HG03565 (cell line): ENCODE results near the gene MGA.

ENCODE experiments used
- ATAC-seq: cut with Tn5 transposase; IDR thresholded peaks from one replicate; pipeline ENCODE4 v1.9.1; 2021; ENCODE audit warnings: mild to moderate bottlenecking, moderate library complexity; ENCODE audit not compliant: unreplicated experiment

MGA gene

DNA sequence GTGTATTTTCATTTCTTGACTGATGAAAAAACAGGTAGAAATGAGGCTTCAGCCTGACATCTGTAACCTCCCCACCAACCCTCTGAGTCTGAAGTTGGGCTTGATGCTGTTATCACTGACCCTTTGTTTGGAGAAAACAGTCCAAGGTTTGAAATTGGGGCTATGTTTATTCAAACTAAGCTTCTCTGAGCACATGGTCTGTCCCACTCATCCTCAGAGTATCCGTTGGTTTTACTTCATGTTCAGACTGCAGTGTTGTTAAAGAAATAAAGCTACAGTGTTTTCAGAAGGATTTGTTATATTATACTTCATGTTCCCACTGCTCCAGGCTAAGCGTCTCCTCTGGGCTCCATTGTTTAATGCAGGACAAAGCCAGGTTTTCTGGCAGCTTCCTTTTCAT lies 120.1 kb downstream of the MGA start:
- ATAC-seq = no peak

DNA sequence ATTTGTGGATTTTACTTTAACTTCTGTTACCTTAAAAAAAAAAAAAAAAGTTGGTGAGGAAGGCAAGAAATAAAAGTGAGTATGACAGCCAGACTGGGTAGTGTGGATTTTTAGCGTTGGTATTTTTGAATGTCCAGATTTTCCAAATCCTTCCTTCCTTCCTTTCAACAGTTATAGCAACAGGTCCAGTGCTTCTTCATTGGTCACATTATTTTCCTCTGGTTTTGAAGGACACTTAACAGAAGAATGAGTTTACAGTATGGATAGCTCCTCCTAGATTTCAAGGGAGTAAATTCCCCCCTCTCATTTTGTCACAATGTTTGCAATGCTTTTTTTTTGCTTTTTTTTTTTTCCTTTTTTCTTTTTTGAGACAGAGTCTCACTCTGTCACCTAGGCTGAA lies 120.5 kb downstream of the MGA start:
- ATAC-seq = no peak

DNA sequence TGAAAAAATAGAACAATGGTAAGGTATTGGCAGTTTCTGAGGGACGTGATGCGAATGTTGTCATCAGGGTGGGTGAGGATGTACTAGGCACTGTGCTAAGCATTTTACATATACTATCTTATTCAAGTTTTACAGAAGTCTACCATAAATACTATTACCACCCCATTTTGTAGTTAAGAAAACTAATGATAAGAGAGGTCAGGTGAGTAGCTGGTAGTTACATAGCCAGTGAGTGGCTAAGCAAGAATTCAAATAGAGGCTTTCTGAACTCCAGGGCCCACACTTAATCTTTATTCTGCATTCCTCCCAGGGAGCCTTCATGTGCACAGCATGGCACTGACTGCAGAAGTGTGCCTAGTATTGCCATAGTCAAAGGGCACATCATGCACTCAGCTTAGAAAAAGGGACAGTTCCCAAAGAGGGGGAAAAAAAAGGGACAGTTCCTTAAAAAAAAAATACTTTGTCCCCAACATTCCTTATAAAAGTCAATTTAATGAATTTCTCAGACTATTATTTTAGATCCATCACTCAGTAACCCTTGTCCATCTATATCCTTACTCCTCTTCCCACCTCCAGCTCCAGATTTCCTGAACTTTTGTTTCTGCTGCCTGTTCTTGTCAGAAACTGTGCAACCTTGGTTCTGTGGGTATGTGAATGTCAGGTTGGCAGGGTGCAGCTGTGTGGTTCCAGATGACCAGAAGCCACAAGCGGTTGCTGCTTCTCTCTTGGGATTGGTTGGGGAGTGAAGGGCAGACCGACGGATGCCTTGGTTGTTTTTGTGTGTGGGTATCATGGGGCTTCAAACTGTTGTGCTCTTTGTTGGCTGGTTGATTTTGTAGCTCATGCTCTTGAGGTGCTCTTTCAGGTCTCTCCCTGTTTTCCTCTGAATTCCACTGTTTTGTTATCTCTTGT lies 122.4 kb downstream of the MGA start:
- ATAC-seq = no peak

DNA sequence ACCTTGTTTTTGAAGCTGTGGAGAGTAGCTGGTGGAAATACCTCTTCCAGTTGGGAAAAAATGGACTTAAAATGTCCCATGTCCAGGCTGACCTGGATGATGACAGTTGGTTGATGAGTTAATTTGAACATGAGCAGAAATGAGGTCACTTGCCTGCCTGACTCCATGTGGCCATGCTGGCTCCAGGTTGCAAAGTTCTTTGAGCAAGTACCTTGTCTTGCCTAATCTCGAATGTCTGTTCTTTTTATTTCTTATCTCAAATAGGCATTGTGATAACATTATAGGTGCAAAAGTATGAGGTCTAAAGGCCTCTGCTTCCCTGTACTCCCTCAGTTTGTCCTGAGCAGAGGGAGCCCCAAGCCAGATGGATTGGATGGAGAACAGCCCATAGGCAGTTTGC lies 123.1 kb downstream of the MGA start:
- ATAC-seq = no peak

DNA sequence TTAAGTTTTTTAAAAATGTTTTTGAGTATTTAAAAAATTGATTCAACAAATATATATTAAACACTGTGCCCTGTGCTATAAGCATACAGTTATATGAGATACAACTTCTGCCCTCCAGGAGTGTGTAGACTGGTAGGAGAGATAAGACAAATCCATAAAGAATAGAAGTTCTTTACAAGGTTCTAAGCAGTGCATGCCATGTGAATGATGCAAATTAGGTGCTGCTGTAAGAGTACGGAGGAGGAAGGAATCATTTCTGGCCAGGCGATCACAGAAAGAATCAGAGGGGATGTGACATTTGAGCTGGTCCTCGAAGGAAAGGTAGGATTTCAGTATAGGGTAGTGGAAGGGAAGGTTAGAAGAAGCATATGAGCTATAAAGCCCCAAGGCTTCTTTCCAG lies 128.1 kb downstream of the MGA start:
- ATAC-seq = no peak

- no peak for ATAC-seq
These were observed 129.0 kb downstream of the MGA start for GRCh38 chr15:41789236-41789635.

DNA sequence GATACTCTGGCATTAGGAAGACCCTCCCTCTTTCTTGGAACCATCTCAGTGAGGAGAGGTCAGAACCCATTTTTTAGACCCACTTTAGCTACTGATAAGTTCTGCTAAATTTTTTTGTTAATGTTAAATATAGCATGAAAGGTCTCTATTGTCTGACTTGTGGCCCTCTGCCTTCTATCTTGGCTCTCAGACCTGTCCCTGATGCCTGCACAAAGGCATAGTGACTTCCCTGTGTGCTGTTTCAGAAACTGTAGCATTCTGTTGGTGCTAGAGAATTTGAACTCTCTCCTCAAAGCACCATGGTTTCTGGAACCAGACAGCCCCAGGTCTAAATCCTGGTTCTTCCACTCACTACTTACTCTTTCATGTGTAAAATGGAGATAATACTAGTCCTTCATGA lies 129.5 kb downstream of the MGA start:
- no peak for ATAC-seq

- no peak for ATAC-seq
These were observed 130.0 kb downstream of the MGA start for GRCh38 chr15:41790169-41790568.

DNA sequence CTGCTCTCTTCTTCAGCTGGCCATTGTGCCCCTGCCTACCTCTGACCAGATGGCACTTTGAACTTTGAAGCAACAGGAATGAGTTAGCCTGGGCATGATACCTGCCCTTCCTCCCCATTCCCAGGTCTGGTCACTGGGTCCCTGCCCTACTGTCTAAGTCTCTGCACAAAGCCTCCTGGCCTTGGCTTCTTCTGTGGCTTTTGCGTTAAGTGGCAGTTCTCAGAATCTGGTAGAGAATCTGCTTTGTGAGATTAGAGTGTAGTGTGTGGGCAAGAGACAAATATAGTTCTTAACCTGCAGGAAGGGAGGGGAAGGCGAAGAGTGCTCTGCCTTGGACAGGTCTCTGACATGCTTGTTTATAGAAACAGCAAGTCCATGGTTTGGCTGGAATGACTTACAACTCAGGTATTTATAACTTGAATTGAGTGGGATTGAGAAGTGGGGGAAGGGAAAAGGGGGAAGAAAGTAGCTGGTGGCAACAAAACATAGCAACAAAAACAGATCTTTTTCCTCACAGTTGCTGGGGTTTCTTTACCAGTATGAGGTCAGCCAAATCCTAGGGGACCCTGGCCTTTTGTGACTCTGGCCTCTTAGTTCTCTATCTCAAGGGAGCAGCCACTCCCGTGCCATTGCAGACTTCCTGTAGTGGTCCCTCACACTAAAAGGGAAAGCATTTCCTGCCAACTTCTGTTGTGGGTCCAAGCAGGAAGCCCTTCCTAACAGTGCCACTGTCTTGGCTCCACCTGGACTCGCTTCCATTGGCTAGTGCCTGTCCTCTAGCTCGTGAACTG lies 130.7 kb downstream of the MGA start:
- no peak for ATAC-seq

- no peak for ATAC-seq
These were observed 131.3 kb downstream of the MGA start for GRCh38 chr15:41791547-41791937.

DNA sequence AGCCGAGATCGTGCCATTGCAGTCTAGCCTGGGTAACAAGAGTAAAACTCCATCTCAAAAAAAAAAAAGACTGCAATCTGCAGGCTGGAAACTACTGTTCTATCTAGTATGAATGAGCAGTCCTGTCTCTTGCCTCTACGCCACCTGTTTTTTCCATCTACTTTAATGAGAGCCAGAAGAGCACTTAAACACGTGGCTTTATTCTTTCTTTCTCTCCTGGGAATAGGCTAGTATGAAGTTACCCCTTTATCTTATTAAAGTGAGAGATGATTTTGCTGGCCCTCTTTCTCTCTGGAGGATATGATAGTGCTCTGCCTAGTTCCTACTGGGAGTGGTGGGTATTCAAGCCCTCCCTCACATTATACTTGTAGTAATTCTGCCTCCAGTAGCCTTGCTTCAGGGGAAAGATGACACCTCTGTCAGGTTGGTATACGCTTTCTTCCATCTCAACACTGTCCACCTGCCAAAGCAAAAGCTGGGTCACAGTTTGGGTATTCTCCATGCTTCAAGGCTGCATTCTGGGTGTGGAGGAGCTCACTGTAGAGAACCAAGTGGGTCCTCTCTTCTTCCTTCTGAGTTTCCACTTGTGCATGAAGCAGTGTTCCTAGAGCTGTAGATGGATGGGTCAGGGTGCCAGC lies 131.9 kb downstream of the MGA start:
- no peak for ATAC-seq

DNA sequence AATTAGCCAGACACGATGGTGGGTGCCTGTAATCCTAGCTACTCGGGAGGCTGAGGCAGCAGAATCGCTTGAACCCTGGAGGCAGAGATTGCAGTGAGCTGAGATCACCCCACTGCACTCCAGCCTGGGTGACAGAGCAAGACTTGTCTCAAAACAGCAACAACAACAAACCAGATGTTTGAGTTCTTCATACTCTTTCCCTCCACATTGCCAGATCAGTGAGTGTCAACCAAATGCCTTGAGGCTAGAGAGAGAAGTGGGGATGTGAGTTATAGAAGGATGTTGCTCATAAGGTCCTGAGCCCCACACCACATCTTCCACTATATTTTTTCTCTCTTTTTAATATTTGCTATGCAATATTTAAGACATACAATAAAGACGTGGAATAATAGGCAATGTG lies 133.9 kb downstream of the MGA start:
- ATAC-seq = no peak

GRCh38 chr15:41795996-41796856 lies 136.0 kb downstream of the MGA start:
- ATAC-seq = no peak

GRCh38 chr15:41797201-41797944 lies 137.2 kb downstream of the MGA start:
- no peak for ATAC-seq

GRCh38 chr15:41798607-41799487 lies 138.6 kb downstream of the MGA start:
- no peak for ATAC-seq

- no peak for ATAC-seq
These were observed 139.2 kb downstream of the MGA start for GRCh38 chr15:41799488-41799805.

GRCh38 chr15:41801185-41801584 lies 141.0 kb downstream of the MGA start:
- ATAC-seq = no peak

DNA sequence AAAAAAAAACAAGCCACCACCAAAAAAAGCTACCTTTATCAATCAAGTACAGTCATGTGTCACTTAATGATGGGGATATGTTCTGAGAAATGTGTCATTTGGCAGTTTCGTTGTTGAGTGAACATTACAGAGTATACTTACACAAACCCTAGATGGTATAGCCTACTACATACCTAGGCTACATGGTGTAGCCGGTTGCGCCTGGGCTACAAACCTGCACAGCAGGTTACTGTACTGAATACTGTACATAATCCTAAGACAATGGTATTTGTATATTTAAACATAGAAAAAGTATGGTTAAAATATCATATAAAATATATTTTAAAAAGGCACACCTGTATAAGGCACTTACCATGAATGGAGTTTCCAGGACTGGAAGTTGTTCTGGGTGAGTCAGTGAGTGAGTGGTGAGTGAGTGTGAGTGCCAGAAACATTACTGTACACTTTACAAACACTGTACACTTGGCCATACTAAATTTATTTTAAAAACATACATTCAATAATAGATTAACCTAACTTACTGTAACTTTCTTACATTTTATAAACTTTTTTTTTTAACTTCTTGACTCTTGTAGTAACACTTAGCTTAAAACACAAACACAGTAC lies 141.7 kb downstream of the MGA start:
- ATAC-seq = no peak

GRCh38 chr15:41804361-41804760 lies 144.2 kb downstream of the MGA start:
- no peak for ATAC-seq
